Prostate gland (tissue), 2 donors: ENCODE data around the gene GNAS. TPM values are rescaled to one million over a fixed set of nuclear protein-coding genes. Genes with fewer than 3 reads are reported as not detected.

ENCODE experiments used
- DNase-seq: peaks from one replicate; pipeline ENCODE4 v3.0.0-alpha.2; 2019; ENCODE audit warnings: low spot score
- H3K27ac ChIP-seq, 2 donors: fragments of 200-600 bp; sonication (generic); 2 replicates each; pipeline ENCODE4 v1.5.1; 2017 to 2019
- H3K27me3 ChIP-seq: fragments of 200-600 bp; sonication (generic); replicated peaks from 2 replicates; pipeline ENCODE4 v1.5.1; 2019; ENCODE audit not compliant: insufficient read depth
- H3K36me3 ChIP-seq, 2 donors: fragments of 200-600 bp; sonication (generic); 1 replicate in 1 of 2; 2 replicates in 1 of 2; pipeline versions ENCODE4 v1.5.1 to v1.8.1; 2017 to 2019
- H3K4me1 ChIP-seq: fragments of 200-600 bp; sonication (generic); replicated peaks from 2 replicates; pipeline ENCODE4 v1.5.1; 2019
- H3K4me3 ChIP-seq, 2 donors: fragments of 200-600 bp; sonication (generic); 2 replicates each; pipeline ENCODE4 v1.5.1; 2017 to 2019
- H3K9me3 ChIP-seq: fragments of 200-600 bp; sonication (generic); 2 replicates; pipeline ENCODE4 v1.5.1; 2017
- POLR2A ChIP-seq: fragments of 450-650 bp; IDR thresholded peaks from one replicate; pipeline ENCODE4 v1.6.1; 2016; ENCODE audit warnings: antibody characterized with exemption, mild to moderate bottlenecking
- POLR2AphosphoS5 ChIP-seq: sonication (generic); formaldehyde crosslinking; IDR thresholded peaks from one replicate; pipeline ENCODE4 v1.6.1; 2017; ENCODE audit warnings: antibody characterized with exemption
- WGBS: methylation state at CpG from one replicate; pipeline ENCODE4 v1.1.5; 2018; 5-methylcytosine and 5-hydroxymethylcytosine counted together
- intact Hi-C: fragments of 100-400 bp; cut with DNase I; formaldehyde crosslinking; loops from one replicate; pipeline ENCODE4 v1.14.2; 2022
- total RNA-seq, 2 donors: library from RNA; depleted of rRNA; stranded (reverse); fragments of >200 nt; gene quantifications; one replicate each; pipeline ENCODE4 v1.1.0, GENCODE V29; 2016
- TF ChIP-seq, protein P1 (sequence below), 4 experiments: fragments of 200-600 bp in 2 of 4; fragments of 450-650 bp in 2 of 4; sonication (generic) in 2 of 4; IDR thresholded peaks; 1 replicate in 3 of 4; 2 replicates in 1 of 4; pipeline ENCODE4 v1.5.1; 2016 to 2019; ENCODE audit warnings: antibody characterized with exemption in 4 of 4, mild to moderate bottlenecking in 2 of 4, moderate library complexity in 2 of 4

Gene GNAS
- total RNA-seq, 2 donors from 2014 or later = 644 to 900 TPM

- TF ChIP-seq POLR2A (no peak), POLR2AphosphoS5 (no peak)
- TF ChIP-seq, protein P1, sequence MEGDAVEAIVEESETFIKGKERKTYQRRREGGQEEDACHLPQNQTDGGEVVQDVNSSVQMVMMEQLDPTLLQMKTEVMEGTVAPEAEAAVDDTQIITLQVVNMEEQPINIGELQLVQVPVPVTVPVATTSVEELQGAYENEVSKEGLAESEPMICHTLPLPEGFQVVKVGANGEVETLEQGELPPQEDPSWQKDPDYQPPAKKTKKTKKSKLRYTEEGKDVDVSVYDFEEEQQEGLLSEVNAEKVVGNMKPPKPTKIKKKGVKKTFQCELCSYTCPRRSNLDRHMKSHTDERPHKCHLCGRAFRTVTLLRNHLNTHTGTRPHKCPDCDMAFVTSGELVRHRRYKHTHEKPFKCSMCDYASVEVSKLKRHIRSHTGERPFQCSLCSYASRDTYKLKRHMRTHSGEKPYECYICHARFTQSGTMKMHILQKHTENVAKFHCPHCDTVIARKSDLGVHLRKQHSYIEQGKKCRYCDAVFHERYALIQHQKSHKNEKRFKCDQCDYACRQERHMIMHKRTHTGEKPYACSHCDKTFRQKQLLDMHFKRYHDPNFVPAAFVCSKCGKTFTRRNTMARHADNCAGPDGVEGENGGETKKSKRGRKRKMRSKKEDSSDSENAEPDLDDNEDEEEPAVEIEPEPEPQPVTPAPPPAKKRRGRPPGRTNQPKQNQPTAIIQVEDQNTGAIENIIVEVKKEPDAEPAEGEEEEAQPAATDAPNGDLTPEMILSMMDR (IDR thresholded peaks at IDR 0.05) = no peak
- Histone ChIP-seq H3K27ac (no peak overlapping the region), H3K4me1 (peaks cover 3% of the 10 kb centered on the region), H3K27me3 (peaks cover 5% of the 10 kb centered on the region), H3K36me3 (no peaks in the 10 kb centered on the region), H3K4me3 (no peak overlapping the region), H3K9me3 (no peaks in the 10 kb centered on the region)
- DNase-seq = no peak
- intact Hi-C loops = no loop called here
- 86% methylated on average over 2 of the region's 2 CpGs for WGBS
These were observed 17.3 kb upstream of the GNAS start for GRCh38 chr20:58835231-58835630.

GRCh38 chr20:58836616-58837204 lies 15.8 kb upstream of the GNAS start:
- no peak for DNase-seq
- Histone ChIP-seq H3K9me3 (no peaks in the 10 kb centered on the region), H3K4me3 (no peak overlapping the region), H3K36me3 (no peaks in the 10 kb centered on the region), H3K27ac (no peak overlapping the region), H3K4me1 (peaks cover 3% of the 10 kb centered on the region), H3K27me3 (peaks cover 8% of the 10 kb centered on the region)
- intact Hi-C loops = no loop called here
- WGBS = 64% methylated on average over 10 of the region's 10 CpGs
- TF ChIP-seq POLR2AphosphoS5 (no peak), POLR2A (no peak)
- TF ChIP-seq, protein P1 (IDR thresholded peaks at IDR 0.05) = no peak

DNA sequence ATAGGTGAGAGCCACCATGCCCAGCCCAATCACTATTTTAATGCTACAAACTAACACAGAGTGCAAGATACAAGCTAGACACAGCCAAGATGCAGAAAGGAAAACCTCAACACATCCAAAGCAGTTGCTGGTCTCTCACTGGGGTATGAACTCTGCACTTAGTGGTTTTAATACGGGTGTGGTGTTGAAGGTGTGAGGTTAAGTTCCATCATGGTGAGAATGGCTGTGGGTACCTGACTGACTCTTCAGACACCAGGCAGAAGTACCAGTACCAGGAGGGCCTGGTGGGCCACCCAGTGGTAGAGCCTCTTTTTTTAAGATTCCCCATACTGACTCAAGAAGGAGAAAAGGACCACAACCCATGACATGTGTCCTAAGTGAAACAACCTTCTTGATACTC lies 14.8 kb upstream of the GNAS start:
- intact Hi-C loops = no loop called here
- no peak for DNase-seq
- Histone ChIP-seq H3K36me3 (no peaks in the 10 kb centered on the region), H3K27me3 (peaks cover 8% of the 10 kb centered on the region), H3K4me1 (peaks cover 3% of the 10 kb centered on the region), H3K4me3 (no peak overlapping the region), H3K27ac (no peak overlapping the region), H3K9me3 (no peaks in the 10 kb centered on the region)
- no peak for TF ChIP-seq POLR2AphosphoS5
- no peak for TF ChIP-seq POLR2A
- TF ChIP-seq, protein P1 (IDR thresholded peaks at IDR 0.05) = no peak
- WGBS = 100% methylated on average over 1 of the region's 1 CpG

DNA sequence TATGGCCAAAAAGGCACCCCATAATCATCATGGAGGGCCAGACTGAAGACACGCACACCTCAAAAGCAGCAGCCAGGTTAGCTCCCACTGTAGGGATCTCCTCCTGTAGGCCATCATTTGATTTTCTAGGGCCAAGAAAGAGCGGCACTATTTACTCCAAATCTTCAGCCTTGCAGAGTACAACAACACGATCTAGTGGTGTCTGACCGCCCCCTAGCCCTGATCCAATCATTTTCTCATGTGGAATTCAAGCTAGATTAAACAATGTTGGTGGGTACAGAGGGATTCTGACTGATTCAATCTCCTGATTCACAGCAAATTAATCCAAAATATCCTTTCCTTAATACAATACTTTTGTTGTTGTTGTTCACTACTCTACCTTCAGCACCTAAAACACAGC lies 14.3 kb upstream of the GNAS start:
- no peak for TF ChIP-seq POLR2A
- TF ChIP-seq, protein P1 (IDR thresholded peaks at IDR 0.05) = no peak
- no peak for TF ChIP-seq POLR2AphosphoS5

DNA sequence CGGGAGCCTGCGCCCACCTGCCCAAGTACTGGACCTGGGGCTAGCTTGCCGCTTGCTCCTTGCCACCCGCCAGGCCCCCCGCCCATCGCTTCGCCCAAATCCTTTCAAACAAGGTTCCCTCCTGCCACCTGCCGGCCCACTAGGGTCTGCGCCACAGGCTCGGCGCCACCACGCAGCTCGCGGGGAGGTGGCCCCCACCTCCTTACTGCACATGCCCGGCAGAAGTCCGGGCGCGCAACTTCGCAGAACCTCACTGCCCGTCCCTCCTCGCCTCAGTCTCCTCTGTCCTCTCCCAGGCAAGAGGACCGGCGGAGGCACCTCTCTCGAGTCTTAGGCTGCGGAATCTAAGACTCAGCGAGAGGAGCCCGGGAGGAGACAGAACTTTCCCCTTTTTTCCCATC lies 13.0 kb upstream of the GNAS start:
- peak overlapping the region in 1 of 2 donors; percentile 4 for H3K4me3 ChIP-seq
- H3K27ac ChIP-seq = no peak overlapping the region
- intact Hi-C loops = no loop called here
- no peaks in the 10 kb centered on the region for H3K36me3 ChIP-seq
- peaks cover 8% of the 10 kb centered on the region for H3K27me3 ChIP-seq
- H3K4me1 ChIP-seq = peaks cover 3% of the 10 kb centered on the region
- DNase-seq = peak; percentile 18
- WGBS = 41% methylated on average over 27 of the region's 27 CpGs
- TF ChIP-seq, protein P1 (IDR thresholded peaks at IDR 0.05) = peak in 2 of 4 experiments; percentile 36 to 53
- no peak for TF ChIP-seq POLR2AphosphoS5
- no peaks in the 10 kb centered on the region for H3K9me3 ChIP-seq

More for the DNA sequence above, 14.3 kb upstream of the GNAS start:
- Histone ChIP-seq H3K4me3 (no peak overlapping the region), H3K36me3 (no peaks in the 10 kb centered on the region), H3K27ac (no peak overlapping the region), H3K27me3 (peaks cover 8% of the 10 kb centered on the region), H3K4me1 (peaks cover 3% of the 10 kb centered on the region), H3K9me3 (no peaks in the 10 kb centered on the region)
- WGBS = 75% methylated on average over 4 of the region's 4 CpGs
- intact Hi-C loops = no loop called here
- no peak for DNase-seq
